Spleen (tissue), 7 donors: ENCODE data around the gene ASCC3.

Source experiments
- POLR2A ChIP-seq, 3 donors: fragments of 450-650 bp; IDR thresholded peaks; one replicate each; pipeline ENCODE4 v1.5.1; 2017; ENCODE audit warnings: antibody characterized with exemption in 3 of 3, mild to moderate bottlenecking in 1 of 3
- POLR2AphosphoS5 ChIP-seq, 3 donors: sonication (generic); formaldehyde crosslinking; IDR thresholded peaks; one replicate each; pipeline ENCODE4 v1.5.1; 2017; ENCODE audit warnings: antibody characterized with exemption in 3 of 3
- TF ChIP-seq, protein P1 (sequence below), 11 experiments: fragments of 200-600 bp in 7 of 11; fragments of 450-650 bp in 4 of 11; sonication (generic) in 4 of 11; IDR thresholded peaks in 8 of 11; conservative IDR thresholded peaks in 3 of 11; 1 replicate in 7 of 11; 2 replicates in 4 of 11; pipeline versions ENCODE4 v1.4.0 to v1.8.0; 2016 to 2021; ENCODE audit warnings: antibody characterized with exemption in 11 of 11, inconsistent platforms in 4 of 11, mild to moderate bottlenecking in 1 of 11
- donor health status: DM: no; HTN: no; CAD: no; lungs with moderate emphysema.
- donor health status: DM: no; HTN: no; CAD: no.
- donor health status: DM: no; HTN: no; CAD: no.

GRCh38 chr6:100775667-100776066 lies 105.5 kb downstream of the ASCC3 start:
- TF ChIP-seq POLR2A (IDR thresholded peaks at IDR 0.05) (no peak), POLR2AphosphoS5 (IDR thresholded peaks at IDR 0.05) (no peak)
- TF ChIP-seq, protein P1, sequence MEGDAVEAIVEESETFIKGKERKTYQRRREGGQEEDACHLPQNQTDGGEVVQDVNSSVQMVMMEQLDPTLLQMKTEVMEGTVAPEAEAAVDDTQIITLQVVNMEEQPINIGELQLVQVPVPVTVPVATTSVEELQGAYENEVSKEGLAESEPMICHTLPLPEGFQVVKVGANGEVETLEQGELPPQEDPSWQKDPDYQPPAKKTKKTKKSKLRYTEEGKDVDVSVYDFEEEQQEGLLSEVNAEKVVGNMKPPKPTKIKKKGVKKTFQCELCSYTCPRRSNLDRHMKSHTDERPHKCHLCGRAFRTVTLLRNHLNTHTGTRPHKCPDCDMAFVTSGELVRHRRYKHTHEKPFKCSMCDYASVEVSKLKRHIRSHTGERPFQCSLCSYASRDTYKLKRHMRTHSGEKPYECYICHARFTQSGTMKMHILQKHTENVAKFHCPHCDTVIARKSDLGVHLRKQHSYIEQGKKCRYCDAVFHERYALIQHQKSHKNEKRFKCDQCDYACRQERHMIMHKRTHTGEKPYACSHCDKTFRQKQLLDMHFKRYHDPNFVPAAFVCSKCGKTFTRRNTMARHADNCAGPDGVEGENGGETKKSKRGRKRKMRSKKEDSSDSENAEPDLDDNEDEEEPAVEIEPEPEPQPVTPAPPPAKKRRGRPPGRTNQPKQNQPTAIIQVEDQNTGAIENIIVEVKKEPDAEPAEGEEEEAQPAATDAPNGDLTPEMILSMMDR (IDR thresholded peaks at IDR 0.05 in 8 of 11, conservative IDR thresholded peaks at IDR 0.05 in 3 of 11) = no peak
